Measurements from ENCODE around the gene VAV3. TPM values are rescaled to one million over a fixed set of nuclear protein-coding genes. Genes with fewer than 3 reads are reported as not detected.

VAV3 gene
- total and polyA plus RNA-seq, 2 of the 13 experiments (the other 11 are each of a cell fraction or from before 2014, with no cell fraction given), result 15.9 to 29.8 TPM

DNA sequence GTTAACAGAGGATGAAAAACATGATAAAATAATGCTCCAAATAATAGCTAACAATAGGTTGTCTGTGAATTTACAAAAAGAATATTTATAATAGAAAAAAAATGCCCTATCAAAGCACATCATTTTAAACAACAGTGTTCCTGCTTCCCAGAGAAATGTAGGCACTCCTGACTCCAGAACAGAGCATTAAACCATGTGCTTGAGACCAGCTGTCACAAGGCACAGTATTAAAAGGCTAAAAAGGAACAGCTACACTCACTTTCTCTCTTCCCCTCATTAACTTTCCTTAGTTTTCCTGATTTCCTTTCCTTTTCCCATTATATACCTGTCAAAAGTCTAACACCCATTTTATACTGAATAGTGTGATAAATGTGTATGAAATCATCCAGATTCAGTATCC, 10.9 kb downstream of the VAV3 start:
- TF ChIP-seq MAF1 (CRISPR knock-in tag; IDR thresholded peaks at IDR 0.05; ENCODE audit: borderline replicate concordance) (no peak), SOX13 (IDR thresholded peaks at IDR 0.05) (no peak), SOX13 (CRISPR knock-in tag; conservative IDR thresholded peaks at IDR 0.05 in 1 of 2, IDR thresholded peaks at IDR 0.05 in 1 of 2) (no peak), STAG1 (CRISPR knock-in tag; IDR thresholded peaks at IDR 0.05) (no peak), ARID4A (CRISPR knock-in tag; IDR thresholded peaks at IDR 0.05; ENCODE audit: borderline replicate concordance) (no peak)
- Histone ChIP-seq H3K36me3 (replicated peaks in 1 of 2; ENCODE audit: control insufficient read depth in 1 of 2, insufficient read depth in 2 of 2, low read length in 2 of 2) (no peaks in the 10 kb centered on the region), H3K4me2 (ENCODE audit: low read depth, low read length) (no peak overlapping the region), H2AFZ (ENCODE audit: low read length) (no peak overlapping the region), H3K79me2 (ENCODE audit: insufficient read depth, low read length) (no peaks in the 10 kb centered on the region), H3K4me3 (replicated peaks in 1 of 3; ENCODE audit: insufficient read depth in 1 of 3, low read depth in 2 of 3, low read length in 3 of 3) (no peak overlapping the region), H3K27me3 (ENCODE audit: control insufficient read depth in 1 of 2, insufficient read depth in 2 of 2, low read length in 2 of 2) (no peaks in the 10 kb centered on the region), H3K4me1 (ENCODE audit: insufficient read depth, low read length) (no peaks in the 10 kb centered on the region), H3K9ac (ENCODE audit: insufficient read depth, low read depth, low read length) (no peak overlapping the region), H3K27ac (ENCODE audit: extremely low read length, insufficient read depth, low read length) (no peak overlapping the region), H3K9me3 (ENCODE audit: low read length) (no peaks in the 10 kb centered on the region), H4K20me1 (ENCODE audit: insufficient read depth, low read length) (no peaks in the 10 kb centered on the region)
- BruUV-seq (replicated peaks), result no TSS peak
- in situ Hi-C loops (cut with HindIII; ENCODE audit: extremely low pct_ligation_motif_present, low pct_unique_long_range_greater_than_20kb) (no loop called here), intact Hi-C loops (cut with micrococcal nuclease; ENCODE audit: unreplicated experiment) (no loop called here)
- ChIA-PET POLR2A (no interaction called here), CTCF (ENCODE audit: low intra/inter-chr PET ratio, low total read pairs) (no interaction called here)
- no peak for DNase-seq (ENCODE audit: low spot score)
- no peak for ATAC-seq
- FAIRE-seq, result no peak

- no peak for FAIRE-seq
- WGBS (ENCODE audit: low lambda C conversion rate), result 11% methylated on average over 3 of the region's 3 CpGs
- POLR2A ChIA-PET, result no interaction called here
- CTCF ChIA-PET (ENCODE audit: low intra/inter-chr PET ratio, low total read pairs), result no interaction called here
- H4K20me1 ChIP-seq (ENCODE audit: insufficient read depth, low read length), result no peaks in the 10 kb centered on the region
- no peak overlapping the region for H2AFZ ChIP-seq (ENCODE audit: low read length)
- H3K27me3 ChIP-seq (ENCODE audit: control insufficient read depth in 1 of 2, insufficient read depth in 2 of 2, low read length in 2 of 2), result no peaks in the 10 kb centered on the region
- intact Hi-C loops (cut with micrococcal nuclease; ENCODE audit: unreplicated experiment), result no loop called here
- no peaks in the 10 kb centered on the region for H3K4me1 ChIP-seq (ENCODE audit: insufficient read depth, low read length)
- no peak overlapping the region for H3K4me3 ChIP-seq (replicated peaks in 1 of 3; ENCODE audit: insufficient read depth in 1 of 3, low read depth in 2 of 3, low read length in 3 of 3)
- H3K9me3 ChIP-seq (ENCODE audit: low read length), result no peaks in the 10 kb centered on the region
- no TSS peak for BruUV-seq (replicated peaks)
- H3K4me2 ChIP-seq (ENCODE audit: low read depth, low read length), result no peak overlapping the region
- no peak for DNase-seq (ENCODE audit: low spot score)
- H3K36me3 ChIP-seq (replicated peaks in 1 of 2; ENCODE audit: control insufficient read depth in 1 of 2, insufficient read depth in 2 of 2, low read length in 2 of 2), result no peaks in the 10 kb centered on the region
- no peaks in the 10 kb centered on the region for H3K79me2 ChIP-seq (ENCODE audit: insufficient read depth, low read length)
- no peak overlapping the region for H3K9ac ChIP-seq (ENCODE audit: insufficient read depth, low read depth, low read length)
- in situ Hi-C loops (cut with HindIII; ENCODE audit: extremely low pct_ligation_motif_present, low pct_unique_long_range_greater_than_20kb), result no loop called here
- ATAC-seq, result no peak
- no peak overlapping the region for H3K27ac ChIP-seq (ENCODE audit: extremely low read length, insufficient read depth, low read length)
- no peak for TF ChIP-seq KLF13 (CRISPR knock-in tag; IDR thresholded peaks at IDR 0.05)
- TF ChIP-seq, protein P1, sequence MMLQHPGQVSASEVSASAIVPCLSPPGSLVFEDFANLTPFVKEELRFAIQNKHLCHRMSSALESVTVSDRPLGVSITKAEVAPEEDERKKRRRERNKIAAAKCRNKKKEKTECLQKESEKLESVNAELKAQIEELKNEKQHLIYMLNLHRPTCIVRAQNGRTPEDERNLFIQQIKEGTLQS (CRISPR knock-in tag; IDR thresholded peaks at IDR 0.05), result no peak
- TF ChIP-seq PRPF4 (IDR thresholded peaks at IDR 0.05; ENCODE audit: low read depth, low read length, poor library complexity, severe bottlenecking), result no peak
- no peak for TF ChIP-seq ZNF121 (CRISPR knock-in tag; IDR thresholded peaks at IDR 0.05)
- no peak for TF ChIP-seq PAWR (CRISPR knock-in tag; IDR thresholded peaks at IDR 0.05; ENCODE audit: borderline replicate concordance)
- no peak for TF ChIP-seq ATF7-NPFF (CRISPR knock-in tag; IDR thresholded peaks at IDR 0.05; ENCODE audit: low read depth)
- no peak for TF ChIP-seq ZNF17 (CRISPR knock-in tag; IDR thresholded peaks at IDR 0.05)
- TF ChIP-seq, protein P2, sequence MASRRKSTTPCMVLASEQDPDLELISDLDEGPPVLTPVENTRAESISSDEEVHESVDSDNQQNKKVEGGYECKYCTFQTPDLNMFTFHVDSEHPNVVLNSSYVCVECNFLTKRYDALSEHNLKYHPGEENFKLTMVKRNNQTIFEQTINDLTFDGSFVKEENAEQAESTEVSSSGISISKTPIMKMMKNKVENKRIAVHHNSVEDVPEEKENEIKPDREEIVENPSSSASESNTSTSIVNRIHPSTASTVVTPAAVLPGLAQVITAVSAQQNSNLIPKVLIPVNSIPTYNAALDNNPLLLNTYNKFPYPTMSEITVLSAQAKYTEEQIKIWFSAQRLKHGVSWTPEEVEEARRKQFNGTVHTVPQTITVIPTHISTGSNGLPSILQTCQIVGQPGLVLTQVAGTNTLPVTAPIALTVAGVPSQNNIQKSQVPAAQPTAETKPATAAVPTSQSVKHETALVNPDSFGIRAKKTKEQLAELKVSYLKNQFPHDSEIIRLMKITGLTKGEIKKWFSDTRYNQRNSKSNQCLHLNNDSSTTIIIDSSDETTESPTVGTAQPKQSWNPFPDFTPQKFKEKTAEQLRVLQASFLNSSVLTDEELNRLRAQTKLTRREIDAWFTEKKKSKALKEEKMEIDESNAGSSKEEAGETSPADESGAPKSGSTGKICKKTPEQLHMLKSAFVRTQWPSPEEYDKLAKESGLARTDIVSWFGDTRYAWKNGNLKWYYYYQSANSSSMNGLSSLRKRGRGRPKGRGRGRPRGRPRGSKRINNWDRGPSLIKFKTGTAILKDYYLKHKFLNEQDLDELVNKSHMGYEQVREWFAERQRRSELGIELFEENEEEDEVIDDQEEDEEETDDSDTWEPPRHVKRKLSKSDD (CRISPR knock-in tag; IDR thresholded peaks at IDR 0.05; ENCODE audit: low read depth), result no peak
Measured at GRCh38 chr1:107953556-107953955, 11.4 kb downstream of the VAV3 start.
